B cell (primary cell): ENCODE data around the gene TSSC4. TPM values are rescaled to one million over a fixed set of nuclear protein-coding genes. Genes with fewer than 3 reads are reported as not detected.

ENCODE experiments used
- ATAC-seq: fragments of 200-7000 bp; cut with Tn5 transposase; one replicate; pipeline ENCODE4 v1.10.0; 2021; ENCODE audit warnings: low read depth, mild to moderate bottlenecking, moderate number of reproducible peaks, moderate library complexity
- CTCF ChIA-PET: fragments of 350-600 bp; sonication (Branson Sonifier 250); formaldehyde crosslinking; loops from one replicate; lab custom pipeline; 2021; ENCODE audit warnings: antibody characterized with exemption, inconsistent platforms; lab: Charles Lee
- POLR2A ChIA-PET: fragments of 350-600 bp; sonication (Branson Sonifier 250); formaldehyde crosslinking; loops from one replicate; lab custom pipeline; 2021; ENCODE audit warnings: antibody characterized with exemption; lab: Charles Lee
- DNase-seq: peaks from one replicate; pipeline ENCODE4 v3.0.0; 2013
- H2AFZ ChIP-seq: 2 replicates; pipeline ENCODE4 v1.6.1; 2012; ENCODE audit warnings: mild to moderate bottlenecking, low read depth, low read length; ENCODE audit not compliant: insufficient read depth, poor library complexity, severe bottlenecking
- H3K27ac ChIP-seq, 2 donors: 1 replicate in 1 of 2; 2 replicates in 1 of 2; pipeline ENCODE4 v1.5.1; 2012 to 2013; ENCODE audit warnings: low read length in 2 of 2, mild to moderate bottlenecking in 2 of 2, moderate library complexity in 1 of 2
- H3K27me3 ChIP-seq, 4 experiments: fragments of 200-600 bp in 1 of 4; sonication (generic) in 1 of 4; replicated peaks in 1 of 4; 1 replicate in 2 of 4; 2 replicates in 2 of 4; pipeline versions ENCODE4 v1.6.1 to v1.7.0; 2013 to 2016; ENCODE audit warnings: low read length in 3 of 4, mild to moderate bottlenecking in 2 of 4, mixed read lengths in 1 of 4, moderate library complexity in 1 of 4; ENCODE audit not compliant: insufficient read depth in 4 of 4, control insufficient read depth in 3 of 4; ENCODE audit errors: control extremely low read depth in 1 of 4
- H3K36me3 ChIP-seq, 2 experiments: replicated peaks in 1 of 2; 1 replicate in 1 of 2; 2 replicates in 1 of 2; pipeline versions ENCODE4 v1.6.1 to v1.7.1; 2013; ENCODE audit warnings: low read length in 1 of 2; ENCODE audit not compliant: insufficient read depth in 2 of 2, control insufficient read depth in 1 of 2; ENCODE audit errors: control extremely low read depth in 1 of 2, extremely low read depth in 1 of 2
- H3K4me1 ChIP-seq, 2 donors: fragments of 200-600 bp in 1 of 2; sonication (generic) in 1 of 2; 1 replicate in 1 of 2; 2 replicates in 1 of 2; pipeline versions ENCODE4 v1.5.1 to v1.6.1; 2013 to 2017; ENCODE audit warnings: low read length in 2 of 2; ENCODE audit not compliant: control insufficient read depth in 2 of 2, insufficient read depth in 2 of 2
- H3K4me2 ChIP-seq: replicated peaks from 2 replicates; pipeline ENCODE3; 2012; ENCODE audit warnings: mild to moderate bottlenecking, low read depth, low read length; ENCODE audit not compliant: poor library complexity, severe bottlenecking
- H3K4me3 ChIP-seq, 5 experiments: fragments of 200-600 bp in 1 of 5; sonication (generic) in 1 of 5; 1 replicate in 3 of 5; 2 replicates in 2 of 5; pipeline versions ENCODE4 v1.5.1 to v1.7.0; 2011 to 2016; ENCODE audit warnings: low read length in 4 of 5, mild to moderate bottlenecking in 4 of 5, low read depth in 2 of 5, control low read depth in 1 of 5, moderate library complexity in 1 of 5; ENCODE audit not compliant: insufficient read depth in 1 of 5; ENCODE audit errors: control extremely low read depth in 1 of 5, extremely low read depth in 1 of 5
- H3K79me2 ChIP-seq: fragments of 200-600 bp; sonication (generic); one replicate; pipeline ENCODE4 v1.6.0; 2016; ENCODE audit warnings: low read length; ENCODE audit not compliant: control insufficient read depth, insufficient read depth
- H3K9ac ChIP-seq: fragments of 200-600 bp; sonication (generic); 2 replicates; pipeline ENCODE4 v1.6.1; 2017; ENCODE audit warnings: mild to moderate bottlenecking, low read length, moderate library complexity
- H3K9me3 ChIP-seq, 3 donors: one replicate each; pipeline versions ENCODE4 v1.6.1 to v1.7.1; 2013; ENCODE audit warnings: low read length in 2 of 3; ENCODE audit not compliant: control insufficient read depth in 2 of 3, insufficient read depth in 1 of 3; ENCODE audit errors: control extremely low read depth in 1 of 3
- H4K20me1 ChIP-seq: 2 replicates; pipeline ENCODE4 v1.6.0; 2012; ENCODE audit warnings: mild to moderate bottlenecking, low read length; ENCODE audit not compliant: insufficient read depth, control insufficient read depth, poor library complexity, severe bottlenecking
- H3K27ac Mint-ChIP-seq: one replicate; pipeline ENCODE4 v1.8.0; 2021; ENCODE audit warnings: mixed read lengths
- H3K27me3 Mint-ChIP-seq: one replicate; pipeline ENCODE4 v1.8.0; 2021; ENCODE audit warnings: mixed read lengths
- H3K4me1 Mint-ChIP-seq: one replicate; pipeline ENCODE4 v1.8.0; 2021; ENCODE audit warnings: mixed read lengths
- H3K4me3 Mint-ChIP-seq: one replicate; pipeline ENCODE4 v1.8.0; 2021; ENCODE audit warnings: mixed read lengths
- H3K9me3 Mint-ChIP-seq: one replicate; pipeline ENCODE4 v1.8.0; 2022; ENCODE audit warnings: mixed read lengths; ENCODE audit not compliant: insufficient read depth
- CTCF ChIP-seq: fragments of 200-600 bp; IDR thresholded peaks from one replicate; pipeline ENCODE4 v1.8.0; 2022; ENCODE audit warnings: antibody characterized with exemption, mild to moderate bottlenecking
- EZH2 ChIP-seq: IDR thresholded peaks from 2 replicates; pipeline ENCODE4 v1.6.1; 2012; ENCODE audit warnings: borderline replicate concordance, low read depth, mild to moderate bottlenecking, moderate library complexity, low read length; ENCODE audit not compliant: insufficient read depth, poor library complexity, severe bottlenecking
- WGBS: methylation state at CpG from one replicate; pipeline ENCODE4 v1.1.5; 2013; ENCODE audit warnings: missing lambda C conversion rate; ENCODE audit not compliant: insufficient coverage; 5-methylcytosine and 5-hydroxymethylcytosine counted together
- intact Hi-C: fragments of 100-400 bp; cut with micrococcal nuclease; formaldehyde crosslinking; loops from one replicate; pipeline ENCODE4 v1.10.0; 2022
- polyA plus RNA-seq: library from polyadenylated mRNA; depleted of rRNA; stranded (reverse); fragments of >200 nt; gene quantifications from 2 replicates; pipeline ENCODE4 v1.2.3, GENCODE V29; 2012
- total RNA-seq, 2 donors: library from RNA; stranded (reverse); fragments of 120-200 nt in 1 of 2; gene quantifications; 1 replicate in 1 of 2; 2 replicates in 1 of 2; pipeline versions ENCODE4 v1.2.3 to v1.2.4, GENCODE V29; 2013 to 2022

The TSSC4 gene
- total and polyA plus RNA-seq, 2 donors (not counting 1 experiment from before 2014, with no cell fraction given) = 49.4 to 57.5 TPM

- intact Hi-C loops = no loop called here
- H3K4me1 Mint-ChIP-seq = peaks cover 31% of the 10 kb centered on the region
- POLR2A ChIA-PET = no interaction called here
- peak overlapping the region in 4 of 5 experiments; percentile 17 to 76 (median 68) for H3K4me3 ChIP-seq
- H4K20me1 ChIP-seq = peaks cover 55% of the 10 kb centered on the region
- no peak for TF ChIP-seq EZH2
- TF ChIP-seq CTCF = no peak
- peak overlapping the region; percentile 69 for H3K9ac ChIP-seq
- peaks cover 33 to 47% of the 10 kb centered on the region in 2 donors for H3K4me1 ChIP-seq
- DNase-seq (no peak), ATAC-seq (no peak)
- peak overlapping the region; percentile 93 for H3K4me3 Mint-ChIP-seq
- H3K4me2 ChIP-seq = peak overlapping the region; percentile 93
- WGBS = 88% methylated on average over 8 of the region's 10 CpGs
- H3K9me3 ChIP-seq = peaks cover 0 to 4% (median 0%) of the 10 kb centered on the region in 3 donors
- H3K27ac Mint-ChIP-seq = peak overlapping the region; percentile 26
- H3K27me3 ChIP-seq = peaks cover 0 to 10% (median 0%) of the 10 kb centered on the region in 4 experiments
- peak overlapping the region in 1 of 2 donors; percentile 49 for H3K27ac ChIP-seq
- H3K9me3 Mint-ChIP-seq = no peaks in the 10 kb centered on the region
- H3K36me3 ChIP-seq = no peaks in the 10 kb centered on the region
- H2AFZ ChIP-seq = peak overlapping the region; percentile 54
- CTCF ChIA-PET = interaction anchor here (0.6 to 1.4 kb wide), 4 partner anchors 48 to 84 kb away, joined by 3 to 6 read pairs (median 3); partner anchors contain the start of gene TSSC4
- H3K27me3 Mint-ChIP-seq = no peaks in the 10 kb centered on the region
- peaks cover 67% of the 10 kb centered on the region for H3K79me2 ChIP-seq
Observed at GRCh38 chr11:2447951-2448650, 47.6 kb downstream of the TSSC4 start.
